SK-N-SH (cell line): ENCODE data around the gene STK32A.

Source experiments
- RAD21 ChIP-seq: IDR thresholded peaks from 2 replicates; pipeline ENCODE4 v1.6.1; 2012; ENCODE audit warnings: mild to moderate bottlenecking, low read length
- SMC3 ChIP-seq: IDR thresholded peaks from 2 replicates; pipeline ENCODE4 v1.6.1; 2012; ENCODE audit warnings: low read depth, low read length, improper control_type of control experiment
- TF ChIP-seq, protein P1 (sequence below): fragments of 200-600 bp; sonication (generic); IDR thresholded peaks from 2 replicates; pipeline ENCODE4 v1.6.1; 2017; ENCODE audit warnings: antibody characterized with exemption, mild to moderate bottlenecking, moderate library complexity

DNA sequence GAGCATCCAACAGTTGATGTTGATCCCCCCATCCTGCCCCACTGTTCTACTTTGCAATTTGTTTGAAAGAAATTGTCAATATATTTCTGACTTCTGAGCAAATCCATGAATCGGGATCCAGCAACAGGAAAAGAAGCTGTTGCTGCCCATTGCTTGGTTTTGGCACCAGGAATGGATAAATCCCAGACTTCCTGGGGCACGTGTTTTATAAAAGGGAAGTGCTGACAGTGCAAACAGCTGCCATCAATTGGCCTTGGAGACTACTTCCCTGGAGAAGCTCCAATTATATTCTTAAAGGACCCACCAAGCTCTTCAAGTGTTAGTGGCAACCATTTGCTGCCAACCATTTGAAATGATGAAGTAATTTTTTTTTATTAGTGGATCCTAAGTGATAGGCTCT, 13.7 kb downstream of the STK32A start:
- TF ChIP-seq, protein P1, sequence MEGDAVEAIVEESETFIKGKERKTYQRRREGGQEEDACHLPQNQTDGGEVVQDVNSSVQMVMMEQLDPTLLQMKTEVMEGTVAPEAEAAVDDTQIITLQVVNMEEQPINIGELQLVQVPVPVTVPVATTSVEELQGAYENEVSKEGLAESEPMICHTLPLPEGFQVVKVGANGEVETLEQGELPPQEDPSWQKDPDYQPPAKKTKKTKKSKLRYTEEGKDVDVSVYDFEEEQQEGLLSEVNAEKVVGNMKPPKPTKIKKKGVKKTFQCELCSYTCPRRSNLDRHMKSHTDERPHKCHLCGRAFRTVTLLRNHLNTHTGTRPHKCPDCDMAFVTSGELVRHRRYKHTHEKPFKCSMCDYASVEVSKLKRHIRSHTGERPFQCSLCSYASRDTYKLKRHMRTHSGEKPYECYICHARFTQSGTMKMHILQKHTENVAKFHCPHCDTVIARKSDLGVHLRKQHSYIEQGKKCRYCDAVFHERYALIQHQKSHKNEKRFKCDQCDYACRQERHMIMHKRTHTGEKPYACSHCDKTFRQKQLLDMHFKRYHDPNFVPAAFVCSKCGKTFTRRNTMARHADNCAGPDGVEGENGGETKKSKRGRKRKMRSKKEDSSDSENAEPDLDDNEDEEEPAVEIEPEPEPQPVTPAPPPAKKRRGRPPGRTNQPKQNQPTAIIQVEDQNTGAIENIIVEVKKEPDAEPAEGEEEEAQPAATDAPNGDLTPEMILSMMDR = no peak
- TF ChIP-seq RAD21 = no peak
- no peak for TF ChIP-seq SMC3
